ENCODE data around the gene VAV2.

VAV2 gene

GRCh38 chr9:133996531-133997520 is 4.7 kb upstream of the VAV2 start:
- Histone ChIP-seq H3K27ac (no peak overlapping the region), H3K4me1 (ENCODE audit: control insufficient read depth in 1 of 2, insufficient read depth in 1 of 2, low read depth in 1 of 2, low read length in 1 of 2) (peaks cover 0 to 4% of the 10 kb centered on the region in 2 experiments), H3K9me3 (no peaks in the 10 kb centered on the region), H3K27me3 (peaks cover 61% of the 10 kb centered on the region), H3K36me3 (no peaks in the 10 kb centered on the region), H3K4me3 (ENCODE audit: low read depth in 1 of 2, low read length in 1 of 2) (no peak overlapping the region)
- no peak for TF ChIP-seq CTCF (IDR thresholded peaks at IDR 0.05)

GRCh38 chr9:133995012-133995896 is 3.1 kb upstream of the VAV2 start:
- Histone ChIP-seq H3K27me3 (peaks cover 69% of the 10 kb centered on the region), H3K4me3 (ENCODE audit: low read depth in 1 of 2, low read length in 1 of 2) (no peak overlapping the region), H3K4me1 (ENCODE audit: control insufficient read depth in 1 of 2, insufficient read depth in 1 of 2, low read depth in 1 of 2, low read length in 1 of 2) (peaks cover 0 to 4% of the 10 kb centered on the region in 2 experiments), H3K36me3 (no peaks in the 10 kb centered on the region), H3K27ac (no peak overlapping the region), H3K9me3 (no peaks in the 10 kb centered on the region)
- no peak for TF ChIP-seq CTCF (IDR thresholded peaks at IDR 0.05)

GRCh38 chr9:133994353-133995011 is 2.4 kb upstream of the VAV2 start:
- peak; percentile 73 for TF ChIP-seq CTCF (IDR thresholded peaks at IDR 0.05)
- Histone ChIP-seq H3K27ac (no peak overlapping the region), H3K36me3 (no peaks in the 10 kb centered on the region), H3K4me1 (ENCODE audit: control insufficient read depth in 1 of 2, insufficient read depth in 1 of 2, low read depth in 1 of 2, low read length in 1 of 2) (peaks cover 0 to 4% of the 10 kb centered on the region in 2 experiments), H3K27me3 (peaks cover 77% of the 10 kb centered on the region), H3K9me3 (no peaks in the 10 kb centered on the region), H3K4me3 (ENCODE audit: low read depth in 1 of 2, low read length in 1 of 2) (no peak overlapping the region)

GRCh38 chr9:133993635-133994253 is 1.6 kb upstream of the VAV2 start:
- Histone ChIP-seq H3K4me1 (ENCODE audit: control insufficient read depth in 1 of 2, insufficient read depth in 1 of 2, low read depth in 1 of 2, low read length in 1 of 2) (peaks cover 0 to 4% of the 10 kb centered on the region in 2 experiments), H3K9me3 (no peaks in the 10 kb centered on the region), H3K27ac (no peak overlapping the region), H3K36me3 (no peaks in the 10 kb centered on the region), H3K27me3 (peaks cover 83% of the 10 kb centered on the region), H3K4me3 (ENCODE audit: low read depth in 1 of 2, low read length in 1 of 2) (no peak overlapping the region)
- TF ChIP-seq CTCF (IDR thresholded peaks at IDR 0.05), result no peak
